Activated CD8-positive, alpha-beta memory T cell treated with anti-CD3 and anti-CD28 coated beads, Interleukin-2, amount 50 U/mL, for 24 hours (primary cell): ENCODE results near the gene FANCM.
"Not testable (repeated sequence)": the region's sequence is repeated elsewhere in the genome, so short reads cannot be mapped to it uniquely, and the experiment has no call there.

Experiments used
- DNase-seq: peaks from one replicate; pipeline ENCODE4 v3.0.0-alpha.2; 2020; ENCODE audit errors: extremely low read depth

FANCM gene

DNA sequence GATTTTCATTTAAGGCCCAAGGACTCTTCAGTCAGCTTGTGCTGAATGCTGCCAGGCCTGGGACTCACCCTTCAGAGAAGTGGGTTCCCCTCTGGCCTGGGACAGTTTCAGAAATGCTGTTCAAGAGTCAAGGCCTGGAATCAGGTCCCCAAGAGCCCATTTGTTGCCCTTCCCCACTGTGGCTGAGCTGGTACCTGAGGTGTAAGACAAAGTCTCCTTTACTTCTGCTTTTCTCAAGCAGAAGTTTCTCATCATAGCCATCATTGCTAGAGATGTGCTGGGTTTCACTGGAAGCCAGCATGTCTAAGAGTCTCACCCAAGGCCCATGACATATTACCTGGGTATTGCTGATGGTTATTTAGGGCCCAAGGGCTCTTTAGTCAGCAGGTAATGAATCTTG, 8.9 kb downstream of the FANCM start:
- DNase-seq, result no peak

DNA sequence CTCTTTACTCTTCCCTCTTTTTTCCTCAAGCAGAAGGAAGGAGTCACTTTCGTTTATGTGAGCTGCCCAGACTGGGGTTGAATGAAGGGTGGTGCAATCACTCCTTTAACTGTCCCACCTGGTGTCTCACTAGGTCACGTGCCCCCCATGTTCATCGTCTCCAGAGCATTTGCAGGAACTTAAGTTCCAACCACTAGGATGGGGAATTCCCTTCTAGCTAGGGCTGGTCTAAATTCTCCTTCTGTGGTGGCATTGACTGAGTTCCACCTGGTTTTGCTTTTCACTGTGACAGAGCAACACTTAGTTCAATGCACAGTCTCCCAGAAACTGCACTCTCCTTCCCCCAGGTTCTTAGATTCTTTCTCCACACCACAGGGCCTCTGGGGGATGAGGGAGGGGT, 9.5 kb downstream of the FANCM start:
- DNase-seq, result no peak

DNA sequence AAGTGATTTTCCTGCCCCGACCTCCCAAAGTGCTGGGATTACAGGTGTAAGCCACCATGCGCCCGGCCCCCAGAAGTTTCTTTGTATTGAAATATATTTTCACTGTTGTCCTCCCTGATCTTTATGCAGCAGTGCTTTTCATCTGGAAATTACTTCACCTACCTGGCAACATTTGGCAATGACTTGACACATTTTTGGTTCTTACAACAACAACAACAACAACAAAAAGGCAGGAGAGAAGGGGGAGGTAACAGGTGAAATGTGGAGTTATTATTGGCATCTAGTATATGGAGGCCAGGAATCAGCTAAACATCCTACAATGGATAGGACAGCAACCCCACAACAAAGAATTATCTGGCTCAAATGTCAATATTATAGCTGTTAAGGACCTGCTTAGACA, 13.9 kb downstream of the FANCM start:
- DNase-seq, result no peak

DNA sequence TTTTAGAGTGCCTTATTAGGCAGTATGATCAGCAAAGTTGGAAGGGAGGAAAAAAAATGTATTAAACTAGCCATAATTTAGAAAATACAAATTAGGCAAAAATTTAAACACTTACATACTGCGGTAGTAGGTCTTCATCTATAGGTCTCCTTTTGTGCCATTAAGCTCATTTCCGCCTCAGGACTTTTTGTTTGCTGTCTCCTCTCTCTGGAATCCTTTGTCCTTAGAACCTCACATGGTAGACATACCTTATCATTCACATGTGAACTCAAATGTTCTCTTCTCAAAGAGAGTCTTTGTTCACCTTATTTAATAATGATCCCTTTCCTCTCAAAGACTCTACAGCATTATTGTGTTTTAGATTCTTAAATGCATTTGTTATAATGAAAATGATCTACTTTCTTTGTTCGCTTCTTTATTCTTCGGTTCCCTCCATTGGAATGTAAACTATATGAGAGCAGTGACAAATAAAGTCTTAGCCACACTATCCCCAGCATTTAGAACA, 14.7 kb downstream of the FANCM start:
- no peak for DNase-seq

DNA sequence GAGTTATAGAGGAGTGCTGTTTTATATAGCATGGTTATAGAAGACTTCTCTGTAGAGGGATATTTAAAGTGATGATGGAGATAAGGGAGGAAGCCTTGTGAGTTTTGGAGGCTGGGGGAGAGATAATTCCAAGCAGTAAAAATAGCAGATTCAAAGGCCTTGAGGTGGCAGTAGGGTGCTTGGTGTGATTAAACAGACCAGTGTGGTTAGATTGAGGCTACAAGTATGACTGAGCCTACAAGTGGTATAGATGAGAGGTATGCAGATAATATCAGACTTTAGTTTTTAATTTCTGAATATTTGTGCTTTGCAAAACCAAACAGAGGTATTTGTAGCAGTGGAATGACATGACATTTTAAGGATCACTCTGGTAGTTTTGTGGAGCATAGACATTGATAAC, 20.3 kb downstream of the FANCM start:
- no peak for DNase-seq

DNA sequence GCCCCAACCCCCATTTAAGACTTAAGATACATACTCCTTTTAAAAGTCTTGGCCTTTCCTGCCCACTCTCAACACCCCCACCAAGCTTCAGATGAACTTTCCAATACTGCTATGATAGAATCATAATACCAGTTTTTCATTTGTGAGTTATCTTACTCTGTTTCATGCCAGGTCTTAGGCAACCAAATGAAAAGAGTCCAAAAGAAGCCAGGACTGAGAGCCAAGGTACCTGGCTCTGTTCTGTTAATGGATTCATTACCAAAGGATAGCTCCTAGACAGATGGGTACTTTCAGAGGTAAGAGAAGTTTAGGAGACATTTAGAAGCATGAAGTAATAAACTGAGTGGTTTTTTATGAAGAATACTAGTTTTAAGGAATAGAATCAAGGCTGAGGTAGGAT, 34.2 kb downstream of the FANCM start:
- no peak for DNase-seq

DNA sequence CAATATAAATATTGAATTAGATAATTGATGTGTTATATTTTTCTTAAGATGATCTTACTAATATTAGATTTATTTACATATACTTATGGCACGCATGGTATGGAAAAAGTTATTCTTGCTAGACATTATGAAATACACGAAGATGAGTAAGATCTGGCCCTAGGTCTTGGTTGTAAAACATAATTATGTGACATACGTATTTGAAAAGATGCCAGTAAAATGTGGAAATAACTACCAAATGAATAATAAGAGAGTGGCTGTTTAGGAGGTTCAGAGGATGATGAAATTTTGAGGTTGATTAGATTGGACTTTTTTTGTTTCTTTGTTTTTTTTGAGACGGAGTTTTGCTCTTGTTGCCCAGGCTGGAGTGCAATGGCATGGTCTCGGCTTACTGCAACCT, 41.3 kb downstream of the FANCM start:
- DNase-seq, result no peak

DNA sequence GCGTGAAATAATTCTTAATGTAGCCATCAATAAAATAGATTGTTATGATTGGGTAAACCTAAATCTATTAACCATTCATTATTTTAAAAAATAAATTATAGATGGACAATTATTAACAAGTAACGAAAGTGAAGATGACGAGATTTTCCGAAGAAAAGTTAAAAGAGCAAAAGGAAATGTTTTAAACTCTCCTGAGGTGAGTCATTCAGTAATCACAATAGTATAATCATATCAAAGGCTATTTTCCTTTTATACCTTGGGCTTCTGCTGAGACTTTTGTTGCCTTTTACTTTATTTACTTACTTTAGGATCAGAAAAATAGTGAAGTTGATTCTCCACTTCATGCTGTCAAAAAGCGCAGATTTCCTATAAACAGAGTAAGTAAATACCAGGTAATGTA, 45.6 kb downstream of the FANCM start:
- DNase-seq, result no peak

DNA sequence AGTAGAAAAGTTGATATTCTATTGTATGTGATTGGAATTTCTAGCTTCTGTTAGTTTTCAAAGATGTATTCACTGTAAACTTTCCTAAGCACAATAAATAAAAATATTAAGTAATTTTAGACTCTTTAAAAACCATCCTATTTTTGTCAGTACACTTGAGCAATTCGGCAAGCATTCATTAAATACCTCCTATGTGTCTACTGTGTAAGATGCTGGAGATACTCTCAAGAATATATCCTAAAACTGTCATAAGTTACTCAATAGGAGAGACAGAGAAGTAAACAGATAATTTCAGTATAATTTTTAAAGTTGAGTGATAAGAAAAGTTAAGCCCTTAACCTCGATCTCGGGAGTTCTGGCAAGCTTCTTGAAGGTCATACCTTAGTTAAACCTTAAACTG, 46.1 kb downstream of the FANCM start:
- no peak for DNase-seq

DNA sequence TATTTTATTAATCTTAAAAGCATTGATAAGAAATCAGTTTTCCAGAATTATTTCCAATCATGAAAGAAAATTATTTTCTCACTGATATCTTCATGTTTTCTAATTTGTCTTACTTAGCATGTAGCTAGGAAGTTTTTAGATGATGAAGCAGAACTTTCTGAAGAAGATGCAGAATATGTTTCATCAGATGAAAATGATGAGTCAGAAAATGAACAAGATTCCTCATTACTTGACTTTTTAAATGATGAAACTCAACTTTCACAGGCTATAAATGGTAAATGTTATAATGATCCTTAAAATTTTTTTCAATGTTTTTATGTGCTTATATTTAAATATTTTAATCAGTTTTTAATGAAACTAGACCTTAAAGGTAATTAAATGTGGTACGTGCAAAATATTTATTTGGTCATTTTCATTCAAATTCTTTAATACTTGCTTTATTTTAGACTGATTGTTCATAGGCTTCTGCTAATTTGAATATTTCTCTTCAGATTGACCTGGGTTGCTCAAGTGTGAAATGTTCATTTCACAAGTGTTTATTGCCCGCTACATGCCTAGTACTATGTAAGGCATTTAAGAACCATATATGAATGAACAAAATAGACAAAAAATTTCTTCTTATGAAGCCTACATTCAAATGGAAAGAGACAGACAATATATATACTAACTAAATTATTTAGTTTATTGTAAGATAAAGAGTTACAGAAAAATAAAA, 49.5 kb downstream of the FANCM start:
- DNase-seq, result no peak

DNA sequence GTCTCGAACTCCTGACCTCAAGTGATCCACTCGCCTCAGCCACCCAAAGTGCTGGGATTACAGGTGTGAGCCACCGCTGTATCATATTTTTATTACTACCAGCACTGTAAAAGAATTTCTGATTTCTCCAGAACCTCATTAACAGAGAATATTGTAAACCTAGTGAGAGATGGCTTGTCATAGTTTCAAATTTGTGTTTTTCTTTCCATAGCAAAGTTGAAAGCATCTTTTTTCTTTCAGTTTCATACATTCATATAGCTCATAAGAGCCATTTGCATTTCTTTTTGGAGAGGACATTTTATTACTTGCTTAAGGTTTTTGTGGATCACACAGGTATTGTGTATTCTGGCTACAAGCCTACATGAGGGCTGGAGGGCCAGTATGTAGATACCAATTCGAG, 59.2 kb downstream of the FANCM start:
- no peak for DNase-seq

DNA sequence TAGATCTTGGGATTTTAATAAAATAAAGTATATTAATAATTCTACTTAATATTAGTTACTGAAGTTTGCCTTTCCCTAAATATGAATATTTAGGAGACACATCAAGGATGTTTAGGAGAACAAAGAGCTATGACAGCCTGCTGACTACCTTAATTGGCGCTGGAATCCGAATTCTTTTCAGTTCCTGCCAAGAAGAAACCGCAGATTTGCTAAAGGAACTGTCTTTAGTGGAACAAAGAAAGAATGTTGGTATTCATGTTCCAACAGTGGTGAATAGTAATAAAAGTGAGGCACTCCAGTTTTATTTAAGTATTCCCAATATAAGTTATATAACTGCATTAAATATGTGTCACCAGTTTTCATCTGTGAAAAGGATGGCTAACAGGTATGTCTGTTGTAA, 62.8 kb downstream of the FANCM start:
- DNase-seq, result no peak

DNA sequence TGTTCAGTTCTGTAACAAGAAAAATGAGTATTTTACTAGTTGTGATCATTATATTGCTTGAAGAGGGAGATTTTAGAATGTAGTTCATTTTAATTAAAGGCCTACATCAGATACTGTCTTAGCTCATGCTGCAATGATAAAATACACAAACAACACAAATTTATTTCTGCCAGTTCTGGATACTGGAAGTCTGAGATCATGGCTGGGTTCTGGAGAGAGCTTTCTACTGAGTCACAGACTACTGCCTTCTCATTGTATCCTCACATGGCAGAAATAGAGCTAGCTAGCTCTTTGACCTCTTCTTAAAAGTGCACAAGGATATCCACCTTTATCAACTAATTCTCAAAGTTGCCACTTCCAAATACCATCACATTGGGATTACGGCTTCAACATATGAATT, 63.5 kb downstream of the FANCM start:
- DNase-seq, result no peak

DNA sequence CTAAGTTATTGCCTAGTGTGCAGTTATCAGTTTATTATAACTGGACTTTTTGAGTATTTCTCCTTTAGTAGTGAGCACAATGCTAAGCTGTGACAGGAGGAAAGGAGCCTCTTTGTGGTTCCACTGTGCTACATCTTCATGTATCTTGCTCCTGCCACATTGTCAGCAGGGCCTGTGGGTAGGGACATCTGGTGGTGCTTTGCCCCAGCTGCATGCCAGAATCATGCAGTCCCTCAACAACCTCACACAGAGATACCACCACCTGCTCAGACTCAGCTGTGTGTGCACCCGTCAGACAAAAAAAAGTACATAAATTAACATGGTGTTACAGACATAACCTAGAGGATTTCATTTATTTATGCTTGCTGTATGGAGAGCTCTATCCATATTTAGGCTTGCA, 66.2 kb downstream of the FANCM start:
- DNase-seq, result no peak

DNA sequence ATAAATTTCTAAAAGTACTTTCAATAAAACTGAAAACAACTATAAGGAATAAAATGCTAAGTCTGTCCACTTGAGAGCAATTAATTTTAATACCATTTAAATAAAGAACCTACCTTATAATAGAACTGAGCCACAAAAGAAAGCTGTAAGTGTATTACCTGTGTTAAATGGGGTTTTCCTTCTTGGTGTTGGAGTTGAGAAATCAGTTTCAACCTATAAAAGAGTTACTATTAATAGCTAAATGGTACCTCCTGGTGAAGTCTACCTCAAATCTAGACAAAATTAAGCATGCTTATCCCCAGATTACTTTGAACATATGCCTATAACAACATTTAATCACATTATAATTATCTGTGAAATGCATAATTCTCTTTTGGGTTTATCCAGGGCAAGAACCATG, 68.5 kb downstream of the FANCM start:
- DNase-seq, result no peak

DNA sequence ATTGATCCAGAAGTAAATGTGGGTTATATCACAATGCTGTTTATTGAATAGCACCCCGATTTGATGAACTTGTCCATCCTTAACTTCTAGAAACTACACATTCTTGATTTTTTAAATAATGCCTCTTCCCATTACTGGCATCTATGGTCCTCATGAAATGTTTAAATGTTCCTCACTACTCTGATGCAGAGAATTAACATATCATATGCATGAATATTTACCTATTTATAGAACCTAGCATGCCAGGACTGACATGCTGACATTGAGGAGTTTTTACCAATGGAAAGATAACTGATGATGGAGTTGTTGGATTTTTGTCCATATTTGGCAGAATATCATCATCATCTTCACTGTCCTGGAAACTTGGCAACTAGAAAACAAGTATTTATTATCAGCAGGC, 74.4 kb downstream of the FANCM start:
- DNase-seq, result no peak

DNA sequence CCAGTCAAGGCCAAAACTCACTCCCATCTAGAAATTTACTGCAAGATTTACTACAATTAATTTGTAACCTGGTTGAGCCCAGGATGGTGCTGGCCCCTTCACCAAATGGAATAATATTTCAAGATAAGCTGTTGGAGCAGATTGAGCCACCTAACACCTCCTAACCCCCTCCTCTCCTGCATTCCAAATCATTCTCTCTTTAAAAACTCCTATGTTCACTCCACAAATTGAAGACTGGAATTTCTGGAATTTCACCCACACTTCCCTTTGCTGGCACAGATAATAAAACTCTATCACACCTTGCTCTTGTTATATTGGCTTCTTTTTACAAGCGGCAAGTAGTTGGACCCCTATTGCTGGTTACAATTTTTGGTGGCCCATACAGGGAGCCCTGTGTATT, 75.6 kb downstream of the FANCM start:
- DNase-seq, result no peak

DNA sequence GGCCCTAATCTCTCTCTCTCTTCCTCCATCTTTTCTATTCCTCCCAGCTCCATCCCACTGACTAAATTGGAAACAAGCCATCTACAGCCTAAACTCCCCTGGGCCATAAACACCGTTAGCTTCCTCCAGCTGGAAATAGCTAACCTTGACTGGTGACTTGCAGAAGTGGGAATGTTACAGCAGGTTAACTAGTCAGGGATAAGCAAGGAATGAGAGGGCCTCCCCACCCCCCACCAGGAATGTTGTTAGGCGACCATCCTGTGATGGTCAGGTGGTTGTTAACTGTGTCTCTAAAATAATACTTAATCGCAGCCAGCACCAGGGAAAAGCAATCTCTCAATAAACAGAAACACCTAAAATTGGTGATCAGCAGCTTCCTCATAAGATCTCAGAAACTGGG, 76.5 kb downstream of the FANCM start:
- no peak for DNase-seq

DNA sequence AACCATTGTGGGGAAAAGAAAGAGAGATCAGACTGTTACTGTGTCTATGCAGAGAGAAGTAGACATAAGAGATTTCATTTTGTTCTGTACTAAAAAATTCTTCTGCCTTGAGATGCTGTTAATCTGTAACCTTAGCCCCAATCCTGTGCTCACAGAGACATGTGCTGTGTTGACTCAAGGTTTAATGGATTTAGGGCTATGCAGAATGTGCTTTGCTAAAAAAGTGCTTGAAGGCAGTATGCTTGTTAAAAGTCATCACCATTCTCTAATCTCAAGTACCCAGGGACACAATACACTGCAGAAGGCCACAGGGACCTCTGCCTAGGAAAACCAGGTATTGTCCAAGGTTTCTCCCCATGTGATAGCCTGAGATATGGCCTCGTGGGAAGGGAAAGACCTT, 78.0 kb downstream of the FANCM start:
- not testable (repeated sequence) for DNase-seq

DNA sequence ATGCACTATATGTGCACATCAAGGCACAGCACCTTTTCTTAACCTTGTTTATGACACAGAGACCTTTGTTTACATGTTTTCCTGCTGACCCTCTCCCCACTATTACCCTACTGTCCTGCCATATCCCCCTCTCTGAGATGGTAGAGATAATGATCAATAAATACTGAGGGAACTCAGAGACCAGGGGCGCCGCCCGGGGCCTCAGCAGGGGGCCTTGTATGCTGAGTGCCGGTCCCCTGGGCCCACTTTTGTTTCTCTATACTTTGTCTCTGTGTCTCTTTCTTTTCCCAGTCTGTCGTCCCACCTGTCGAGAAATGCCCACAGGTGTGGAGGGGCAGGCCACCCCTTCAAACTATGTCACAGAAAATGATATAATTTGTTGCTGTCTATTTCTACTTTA, 78.6 kb downstream of the FANCM start:
- not testable (repeated sequence) for DNase-seq

DNA sequence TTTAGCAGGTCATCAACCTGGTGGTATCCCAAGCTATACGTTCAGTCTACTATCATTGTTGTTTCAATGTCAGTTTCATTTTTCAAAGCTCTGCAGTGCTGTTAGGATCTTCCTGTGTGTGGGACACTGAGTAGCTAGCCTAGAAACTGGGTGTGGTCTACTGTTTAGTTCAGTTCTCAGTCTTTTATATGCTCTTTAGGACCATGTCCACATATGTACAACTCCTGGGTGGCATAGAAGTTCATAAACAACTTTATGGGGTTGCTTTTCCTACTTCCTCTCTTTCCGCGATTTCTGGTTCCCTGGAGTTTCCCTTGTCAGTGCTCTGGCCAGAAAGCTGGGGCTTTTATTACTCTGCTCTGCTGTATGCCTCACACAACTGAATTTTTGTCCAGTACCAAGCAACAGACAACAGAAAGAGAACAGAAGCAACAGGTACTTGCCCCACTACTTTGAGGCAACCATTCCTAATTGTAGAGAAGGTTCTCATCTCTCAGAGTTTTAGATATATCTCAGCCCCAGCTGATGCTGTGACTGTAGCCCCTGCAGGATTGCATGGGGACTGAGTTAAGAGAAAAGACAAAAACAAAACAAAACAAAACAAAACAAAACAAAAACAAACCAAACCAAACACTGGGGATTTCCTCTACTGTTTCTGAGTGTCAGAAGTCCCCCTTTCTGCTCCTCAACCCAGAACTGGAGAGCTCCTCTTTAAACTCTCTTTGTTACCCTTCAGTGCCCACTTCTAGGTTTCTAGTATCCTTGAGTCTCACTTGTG, 86.9 kb downstream of the FANCM start:
- no peak for DNase-seq

DNA sequence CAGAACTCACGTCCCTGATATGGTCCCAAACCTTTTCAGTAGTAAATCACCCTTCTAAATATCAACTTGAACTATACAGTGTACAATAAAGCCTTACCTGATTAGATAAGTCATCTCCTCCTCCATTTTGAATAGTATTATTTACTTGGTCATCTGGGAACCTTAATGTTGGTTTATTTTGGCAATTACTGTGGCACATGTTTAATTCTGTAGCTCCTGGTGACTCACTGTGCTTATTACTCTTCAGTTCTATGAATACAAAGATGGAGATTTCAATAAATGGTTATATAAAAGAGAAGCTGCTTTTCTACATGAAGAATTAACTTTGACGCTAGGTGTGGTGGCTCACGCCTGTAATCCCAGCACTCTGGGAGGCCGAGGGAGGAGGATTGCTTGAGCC, 91.8 kb downstream of the FANCM start:
- no peak for DNase-seq

DNA sequence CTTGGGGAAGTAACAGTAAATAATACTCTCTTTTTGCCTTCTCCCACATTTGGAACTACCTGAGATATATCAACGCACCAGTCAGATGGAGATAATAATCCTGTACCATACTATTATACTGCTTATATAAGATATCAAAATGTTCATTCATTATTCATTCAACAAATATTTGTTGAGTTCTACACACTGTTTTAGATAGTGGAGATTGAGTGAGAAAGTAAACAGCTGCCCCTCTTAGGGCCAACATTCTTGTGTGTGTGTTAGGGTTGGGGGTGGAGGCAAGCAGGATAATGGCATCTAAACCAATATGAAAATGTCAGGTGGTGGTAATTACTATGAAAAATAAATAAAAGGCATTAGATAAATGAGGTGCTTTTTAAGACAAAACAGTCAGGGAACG, 103.3 kb downstream of the FANCM start:
- DNase-seq, result no peak

DNA sequence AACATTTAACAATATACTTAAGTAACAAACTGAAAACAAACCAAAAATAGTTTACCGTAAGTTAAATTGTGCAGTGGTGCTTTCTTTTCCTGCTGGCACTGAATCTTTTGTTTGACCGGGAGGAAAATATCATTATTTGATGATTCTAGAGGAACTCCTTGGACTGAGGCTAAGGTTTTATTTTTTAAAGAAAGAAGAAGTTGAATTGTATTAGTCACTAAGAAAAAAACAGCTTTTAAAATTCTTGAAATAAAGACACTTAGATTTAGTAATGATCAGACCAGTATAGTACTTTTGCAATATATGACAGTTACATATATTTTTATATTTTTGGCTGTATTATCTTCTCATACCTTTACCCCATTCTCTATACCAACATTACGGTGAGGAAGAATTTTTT, 107.0 kb downstream of the FANCM start:
- DNase-seq, result no peak
